ENCODE results near the gene FBXW7.

DNA sequence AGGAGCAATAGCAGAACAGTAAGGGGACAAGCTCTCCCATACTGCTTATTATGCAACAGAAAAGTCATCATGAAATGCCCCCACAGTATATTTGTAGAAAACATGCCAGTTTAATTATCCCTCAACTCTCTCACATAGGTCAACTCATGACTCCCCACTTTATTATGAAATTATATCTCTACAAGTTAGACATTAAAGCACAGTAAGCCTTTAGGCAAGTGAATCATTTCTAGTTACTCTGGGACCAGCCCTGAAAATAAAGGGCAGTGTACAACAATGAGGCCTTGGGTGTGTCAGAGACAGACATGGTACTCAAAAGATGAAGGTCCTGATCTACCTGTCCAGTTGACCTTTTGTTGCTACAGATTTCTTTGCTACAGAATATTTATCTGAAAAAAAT, 191.9 kb downstream of the FBXW7 start:
- TF ChIP-seq ESRRA (CRISPR knock-in tag; IDR thresholded peaks at IDR 0.05; ENCODE audit: low read depth) (no peak), CREM (IDR thresholded peaks at IDR 0.05) (no peak), CREM (CRISPR knock-in tag; IDR thresholded peaks at IDR 0.05) (no peak), SATB2 (CRISPR knock-in tag; IDR thresholded peaks at IDR 0.05) (no peak), MEIS1 (CRISPR knock-in tag; IDR thresholded peaks at IDR 0.05; ENCODE audit: borderline replicate concordance) (no peak), MTA3 (CRISPR knock-in tag; IDR thresholded peaks at IDR 0.05) (no peak), REL (CRISPR knock-in tag; conservative IDR thresholded peaks at IDR 0.05) (no peak), FOSL2 (CRISPR knock-in tag; IDR thresholded peaks at IDR 0.05) (no peak), RAD21 (CRISPR knock-in tag; IDR thresholded peaks at IDR 0.05) (no peak)
- TF ChIP-seq, protein P1, sequence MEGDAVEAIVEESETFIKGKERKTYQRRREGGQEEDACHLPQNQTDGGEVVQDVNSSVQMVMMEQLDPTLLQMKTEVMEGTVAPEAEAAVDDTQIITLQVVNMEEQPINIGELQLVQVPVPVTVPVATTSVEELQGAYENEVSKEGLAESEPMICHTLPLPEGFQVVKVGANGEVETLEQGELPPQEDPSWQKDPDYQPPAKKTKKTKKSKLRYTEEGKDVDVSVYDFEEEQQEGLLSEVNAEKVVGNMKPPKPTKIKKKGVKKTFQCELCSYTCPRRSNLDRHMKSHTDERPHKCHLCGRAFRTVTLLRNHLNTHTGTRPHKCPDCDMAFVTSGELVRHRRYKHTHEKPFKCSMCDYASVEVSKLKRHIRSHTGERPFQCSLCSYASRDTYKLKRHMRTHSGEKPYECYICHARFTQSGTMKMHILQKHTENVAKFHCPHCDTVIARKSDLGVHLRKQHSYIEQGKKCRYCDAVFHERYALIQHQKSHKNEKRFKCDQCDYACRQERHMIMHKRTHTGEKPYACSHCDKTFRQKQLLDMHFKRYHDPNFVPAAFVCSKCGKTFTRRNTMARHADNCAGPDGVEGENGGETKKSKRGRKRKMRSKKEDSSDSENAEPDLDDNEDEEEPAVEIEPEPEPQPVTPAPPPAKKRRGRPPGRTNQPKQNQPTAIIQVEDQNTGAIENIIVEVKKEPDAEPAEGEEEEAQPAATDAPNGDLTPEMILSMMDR (CRISPR knock-in tag; IDR thresholded peaks at IDR 0.05): no peak
- TF ChIP-seq, protein P2, sequence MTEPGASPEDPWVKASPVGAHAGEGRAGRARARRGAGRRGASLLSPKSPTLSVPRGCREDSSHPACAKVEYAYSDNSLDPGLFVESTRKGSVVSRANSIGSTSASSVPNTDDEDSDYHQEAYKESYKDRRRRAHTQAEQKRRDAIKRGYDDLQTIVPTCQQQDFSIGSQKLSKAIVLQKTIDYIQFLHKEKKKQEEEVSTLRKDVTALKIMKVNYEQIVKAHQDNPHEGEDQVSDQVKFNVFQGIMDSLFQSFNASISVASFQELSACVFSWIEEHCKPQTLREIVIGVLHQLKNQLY (CRISPR knock-in tag; IDR thresholded peaks at IDR 0.05): no peak
- TF ChIP-seq, protein P3, sequence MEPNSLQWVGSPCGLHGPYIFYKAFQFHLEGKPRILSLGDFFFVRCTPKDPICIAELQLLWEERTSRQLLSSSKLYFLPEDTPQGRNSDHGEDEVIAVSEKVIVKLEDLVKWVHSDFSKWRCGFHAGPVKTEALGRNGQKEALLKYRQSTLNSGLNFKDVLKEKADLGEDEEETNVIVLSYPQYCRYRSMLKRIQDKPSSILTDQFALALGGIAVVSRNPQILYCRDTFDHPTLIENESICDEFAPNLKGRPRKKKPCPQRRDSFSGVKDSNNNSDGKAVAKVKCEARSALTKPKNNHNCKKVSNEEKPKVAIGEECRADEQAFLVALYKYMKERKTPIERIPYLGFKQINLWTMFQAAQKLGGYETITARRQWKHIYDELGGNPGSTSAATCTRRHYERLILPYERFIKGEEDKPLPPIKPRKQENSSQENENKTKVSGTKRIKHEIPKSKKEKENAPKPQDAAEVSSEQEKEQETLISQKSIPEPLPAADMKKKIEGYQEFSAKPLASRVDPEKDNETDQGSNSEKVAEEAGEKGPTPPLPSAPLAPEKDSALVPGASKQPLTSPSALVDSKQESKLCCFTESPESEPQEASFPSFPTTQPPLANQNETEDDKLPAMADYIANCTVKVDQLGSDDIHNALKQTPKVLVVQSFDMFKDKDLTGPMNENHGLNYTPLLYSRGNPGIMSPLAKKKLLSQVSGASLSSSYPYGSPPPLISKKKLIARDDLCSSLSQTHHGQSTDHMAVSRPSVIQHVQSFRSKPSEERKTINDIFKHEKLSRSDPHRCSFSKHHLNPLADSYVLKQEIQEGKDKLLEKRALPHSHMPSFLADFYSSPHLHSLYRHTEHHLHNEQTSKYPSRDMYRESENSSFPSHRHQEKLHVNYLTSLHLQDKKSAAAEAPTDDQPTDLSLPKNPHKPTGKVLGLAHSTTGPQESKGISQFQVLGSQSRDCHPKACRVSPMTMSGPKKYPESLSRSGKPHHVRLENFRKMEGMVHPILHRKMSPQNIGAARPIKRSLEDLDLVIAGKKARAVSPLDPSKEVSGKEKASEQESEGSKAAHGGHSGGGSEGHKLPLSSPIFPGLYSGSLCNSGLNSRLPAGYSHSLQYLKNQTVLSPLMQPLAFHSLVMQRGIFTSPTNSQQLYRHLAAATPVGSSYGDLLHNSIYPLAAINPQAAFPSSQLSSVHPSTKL (CRISPR knock-in tag; IDR thresholded peaks at IDR 0.05): no peak
- TF ChIP-seq, protein P4, sequence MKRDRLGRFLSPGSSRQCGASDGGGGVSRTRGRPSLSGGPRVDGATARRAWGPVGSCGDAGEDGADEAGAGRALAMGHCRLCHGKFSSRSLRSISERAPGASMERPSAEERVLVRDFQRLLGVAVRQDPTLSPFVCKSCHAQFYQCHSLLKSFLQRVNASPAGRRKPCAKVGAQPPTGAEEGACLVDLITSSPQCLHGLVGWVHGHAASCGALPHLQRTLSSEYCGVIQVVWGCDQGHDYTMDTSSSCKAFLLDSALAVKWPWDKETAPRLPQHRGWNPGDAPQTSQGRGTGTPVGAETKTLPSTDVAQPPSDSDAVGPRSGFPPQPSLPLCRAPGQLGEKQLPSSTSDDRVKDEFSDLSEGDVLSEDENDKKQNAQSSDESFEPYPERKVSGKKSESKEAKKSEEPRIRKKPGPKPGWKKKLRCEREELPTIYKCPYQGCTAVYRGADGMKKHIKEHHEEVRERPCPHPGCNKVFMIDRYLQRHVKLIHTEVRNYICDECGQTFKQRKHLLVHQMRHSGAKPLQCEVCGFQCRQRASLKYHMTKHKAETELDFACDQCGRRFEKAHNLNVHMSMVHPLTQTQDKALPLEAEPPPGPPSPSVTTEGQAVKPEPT (CRISPR knock-in tag; IDR thresholded peaks at IDR 0.05; ENCODE audit: low read depth): no peak
- TF ChIP-seq, protein P5, sequence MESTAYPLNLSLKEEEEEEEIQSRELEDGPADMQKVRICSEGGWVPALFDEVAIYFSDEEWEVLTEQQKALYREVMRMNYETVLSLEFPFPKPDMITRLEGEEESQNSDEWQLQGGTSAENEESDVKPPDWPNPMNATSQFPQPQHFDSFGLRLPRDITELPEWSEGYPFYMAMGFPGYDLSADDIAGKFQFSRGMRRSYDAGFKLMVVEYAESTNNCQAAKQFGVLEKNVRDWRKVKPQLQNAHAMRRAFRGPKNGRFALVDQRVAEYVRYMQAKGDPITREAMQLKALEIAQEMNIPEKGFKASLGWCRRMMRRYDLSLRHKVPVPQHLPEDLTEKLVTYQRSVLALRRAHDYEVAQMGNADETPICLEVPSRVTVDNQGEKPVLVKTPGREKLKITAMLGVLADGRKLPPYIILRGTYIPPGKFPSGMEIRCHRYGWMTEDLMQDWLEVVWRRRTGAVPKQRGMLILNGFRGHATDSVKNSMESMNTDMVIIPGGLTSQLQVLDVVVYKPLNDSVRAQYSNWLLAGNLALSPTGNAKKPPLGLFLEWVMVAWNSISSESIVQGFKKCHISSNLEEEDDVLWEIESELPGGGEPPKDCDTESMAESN (CRISPR knock-in tag; conservative IDR thresholded peaks at IDR 0.05): no peak

Data from HepG2 (cell line).